Pancreas (tissue), 10 donors: ENCODE results near the gene ANAPC16. TPM values are rescaled to one million over a fixed set of nuclear protein-coding genes. Genes with fewer than 3 reads are reported as not detected.
A peak's percentile ranks its signal among the peaks of the same experiment; 100 is the strongest.

ENCODE experiments used
- ATAC-seq, 4 donors: fragments of 200-7000 bp; cut with Tn5 transposase; one replicate each; pipeline versions ENCODE4 v1.8.0 to v1.9.1; 2020; ENCODE audit warnings: mild to moderate bottlenecking in 4 of 4, moderate library complexity in 4 of 4
- DNase-seq, 6 donors: peaks; one replicate each; pipeline ENCODE4 v3.0.0-alpha.2; 2020
- FAIRE-seq: peaks from 2 replicates; lab custom pipeline; 2012; peaks lifted over from hg19 to GRCh38; lab: Jason Lieb, UNC
- H3K27ac ChIP-seq, 4 donors: fragments of 200-600 bp; sonication (generic); 1 replicate in 3 of 4; 2 replicates in 1 of 4; pipeline versions ENCODE4 v1.5.0 to v1.8.0; 2020
- H3K27me3 ChIP-seq, 4 donors: fragments of 200-600 bp; one replicate each; pipeline ENCODE4 v1.8.0; 2021
- H3K36me3 ChIP-seq, 3 donors: fragments of 200-600 bp; sonication (generic) in 1 of 3; one replicate each; pipeline versions ENCODE4 v1.5.0 to v1.8.0; 2020 to 2021
- H3K4me1 ChIP-seq, 3 donors: fragments of 200-600 bp; one replicate each; pipeline ENCODE4 v1.8.0; 2021
- H3K4me3 ChIP-seq, 4 donors: fragments of 200-600 bp; sonication (generic) in 2 of 4; one replicate each; pipeline versions ENCODE4 v1.5.0 to v1.8.0; 2020 to 2021
- H3K9me3 ChIP-seq, 4 donors: fragments of 200-600 bp; one replicate each; pipeline ENCODE4 v1.8.0; 2021
- WGBS, 2 donors: extraction: QIAGEN DNeasy Blood & Tissue Kit; methylation state at CpG; one replicate each; pipeline ENCODE4 v1.1.7; 2013; 5-methylcytosine and 5-hydroxymethylcytosine counted together
- intact Hi-C, 3 donors: fragments of 100-400 bp; cut with DNase I; formaldehyde crosslinking; loops; one replicate each; pipeline versions ENCODE4 v1.11.1 to v1.14.2; 2022
- polyA plus RNA-seq, 2 donors: library from polyadenylated mRNA; stranded (reverse); fragments of 200-250 nt; gene quantifications; one replicate each; pipeline ENCODE4 v1.2.3, GENCODE V29; 2013
- total RNA-seq, 6 donors: library from RNA; stranded (reverse); fragmentation: NEBNext Ultra II Directional in 4 of 6; extraction: Animal tissue kit (Norgen Biotek cat#: 25700) in 4 of 6; gene quantifications; one replicate each; pipeline versions ENCODE4 v1.2.1 to v1.2.4, GENCODE V29; 2021 to 2023
- TF ChIP-seq, protein P1 (sequence below), 4 donors: fragments of 200-600 bp; sonication (generic) in 3 of 4; IDR thresholded peaks; one replicate each; pipeline versions ENCODE4 v1.5.0 to v1.8.0; 2021; ENCODE audit warnings: antibody characterized with exemption in 4 of 4
- donor health status: healthy with polysubstance abuse.
- donor health status: DM: no; HTN: no; CAD: no; lungs with moderate emphysema.
- donor health status: DM: no; HTN: no; CAD: no.
- donor health status: control.
- donor health status: control.
- donor health status: Bipolar disorder and iron deficiency.
- donor health status: DM: yes; HTN: yes; CAD: no.
- donor health status: DM: no; HTN: no; CAD: no.
- donor health status: DM: no; HTN: no; CAD: no.
- donor health status: DM: yes; HTN: yes; CAD: no.

Gene ANAPC16
- total and polyA plus RNA-seq, 8 donors, result 52.4 to 153 (median 70.0) TPM

DNA sequence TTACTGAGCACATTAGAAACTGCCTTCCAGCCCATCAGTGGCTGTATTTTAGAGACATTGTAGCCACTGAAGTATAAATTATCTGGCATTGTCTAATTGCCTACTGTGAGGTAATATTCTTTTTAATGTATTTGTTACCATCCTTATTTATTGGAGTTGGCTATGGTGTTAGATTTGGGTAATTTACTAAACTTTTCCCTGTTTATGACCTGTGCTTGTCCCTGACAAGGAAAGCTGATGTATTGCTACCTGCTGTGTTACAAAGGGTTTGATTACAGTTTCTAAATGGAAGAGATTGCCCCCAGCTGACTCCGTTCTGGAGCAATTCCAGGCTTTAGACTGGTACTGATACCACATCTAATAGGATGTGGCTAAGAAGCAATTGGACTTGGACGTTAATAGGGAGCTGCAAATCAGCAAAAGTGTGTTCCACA is 12.5 kb downstream of the ANAPC16 start:
- FAIRE-seq, result no peak
- Histone ChIP-seq H3K36me3 (peaks cover 0 to 21% (median 4%) of the 10 kb centered on the region in 3 donors), H3K9me3 (no peaks in the 10 kb centered on the region), H3K27me3 (no peaks in the 10 kb centered on the region), H3K4me3 (no peak overlapping the region), H3K27ac (peak overlapping the region; percentile 47 to 93 (median 82)), H3K4me1 (peaks cover 59 to 83% (median 74%) of the 10 kb centered on the region in 3 donors)
- intact Hi-C loops, result loop anchor here in 1 of 3 donors (10.0 kb wide), 1 partner anchor 96 kb away; no protein-coding TSS in a partner anchor
- TF ChIP-seq, protein P1, sequence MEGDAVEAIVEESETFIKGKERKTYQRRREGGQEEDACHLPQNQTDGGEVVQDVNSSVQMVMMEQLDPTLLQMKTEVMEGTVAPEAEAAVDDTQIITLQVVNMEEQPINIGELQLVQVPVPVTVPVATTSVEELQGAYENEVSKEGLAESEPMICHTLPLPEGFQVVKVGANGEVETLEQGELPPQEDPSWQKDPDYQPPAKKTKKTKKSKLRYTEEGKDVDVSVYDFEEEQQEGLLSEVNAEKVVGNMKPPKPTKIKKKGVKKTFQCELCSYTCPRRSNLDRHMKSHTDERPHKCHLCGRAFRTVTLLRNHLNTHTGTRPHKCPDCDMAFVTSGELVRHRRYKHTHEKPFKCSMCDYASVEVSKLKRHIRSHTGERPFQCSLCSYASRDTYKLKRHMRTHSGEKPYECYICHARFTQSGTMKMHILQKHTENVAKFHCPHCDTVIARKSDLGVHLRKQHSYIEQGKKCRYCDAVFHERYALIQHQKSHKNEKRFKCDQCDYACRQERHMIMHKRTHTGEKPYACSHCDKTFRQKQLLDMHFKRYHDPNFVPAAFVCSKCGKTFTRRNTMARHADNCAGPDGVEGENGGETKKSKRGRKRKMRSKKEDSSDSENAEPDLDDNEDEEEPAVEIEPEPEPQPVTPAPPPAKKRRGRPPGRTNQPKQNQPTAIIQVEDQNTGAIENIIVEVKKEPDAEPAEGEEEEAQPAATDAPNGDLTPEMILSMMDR (IDR thresholded peaks at IDR 0.05), result no peak
- WGBS, 2 donors, result 12 to 15% methylated on average over 2 of the region's 2 CpGs
- ATAC-seq, result peak; percentile 8 to 26 (median 18)
- DNase-seq, result no peak

GRCh38 chr10:72229261-72230251 is 13.7 kb downstream of the ANAPC16 start:
- DNase-seq (peak in 5 of 6 donors; percentile 39 to 74 (median 54)), ATAC-seq (peak; percentile 81 to 90 (median 88)), FAIRE-seq (no peak)
- Histone ChIP-seq H3K27ac (peak overlapping the region; percentile 47 to 93 (median 82)), H3K27me3 (no peaks in the 10 kb centered on the region), H3K4me1 (peaks cover 54 to 83% (median 71%) of the 10 kb centered on the region in 3 donors), H3K9me3 (no peaks in the 10 kb centered on the region), H3K4me3 (no peak overlapping the region), H3K36me3 (peaks cover 6 to 33% (median 8%) of the 10 kb centered on the region in 3 donors)
- WGBS, 2 donors, result 15 to 23% methylated on average over 8 of the region's 8 CpGs
- TF ChIP-seq, protein P1 (IDR thresholded peaks at IDR 0.05), result no peak
- intact Hi-C loops, result loop anchor here in 2 of 3 donors (10.0 kb wide), 2 partner anchors 95 to 105 kb away; no protein-coding TSS in a partner anchor

DNA sequence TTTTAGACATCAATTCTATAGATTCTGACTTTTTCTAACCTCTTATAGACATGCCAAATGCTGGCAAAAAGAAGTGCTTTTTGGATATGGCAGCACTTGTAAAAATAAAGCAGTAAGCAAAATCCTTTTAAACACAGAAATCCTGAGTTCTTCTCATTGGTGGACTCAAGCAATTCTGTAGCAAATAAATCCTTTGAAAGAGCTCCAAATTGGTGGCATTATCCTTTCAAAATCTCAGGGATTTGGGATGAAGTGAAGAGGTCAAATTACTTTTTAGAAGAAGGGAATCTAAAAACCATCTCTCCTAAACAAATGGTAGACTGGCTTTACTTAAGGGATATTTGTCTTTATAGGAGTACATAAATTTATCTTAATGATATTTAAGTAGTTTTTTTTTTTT is 17.8 kb downstream of the ANAPC16 start:
- Histone ChIP-seq H3K4me3 (no peak overlapping the region), H3K36me3 (peaks cover 6 to 43% (median 16%) of the 10 kb centered on the region in 3 donors), H3K4me1 (peaks cover 38 to 61% (median 43%) of the 10 kb centered on the region in 3 donors), H3K9me3 (no peaks in the 10 kb centered on the region), H3K27me3 (no peaks in the 10 kb centered on the region), H3K27ac (peak overlapping the region; percentile 52 to 85 (median 67))
- FAIRE-seq (no peak), ATAC-seq (no peak), DNase-seq (no peak)
- intact Hi-C loops, result loop anchor here in 1 of 3 donors (10.0 kb wide), 1 partner anchor 101 kb away; no protein-coding TSS in a partner anchor
- TF ChIP-seq, protein P1 (IDR thresholded peaks at IDR 0.05), result no peak

GRCh38 chr10:72234560-72235095 is 18.8 kb downstream of the ANAPC16 start:
- intact Hi-C loops, result loop anchor here in 1 of 3 donors (10.0 kb wide), 1 partner anchor 100 kb away; no protein-coding TSS in a partner anchor

More at GRCh38 chr10:72234560-72235095, 18.8 kb downstream of the ANAPC16 start:
- DNase-seq, result peak in 5 of 6 donors; percentile 55 to 87 (median 81)
- no peak for FAIRE-seq
- Histone ChIP-seq H3K4me1 (peaks cover 34 to 55% (median 34%) of the 10 kb centered on the region in 3 donors), H3K27ac (peak overlapping the region; percentile 52 to 85 (median 67)), H3K27me3 (no peaks in the 10 kb centered on the region), H3K36me3 (peaks cover 6 to 43% (median 16%) of the 10 kb centered on the region in 3 donors), H3K9me3 (no peaks in the 10 kb centered on the region), H3K4me3 (no peak overlapping the region)
- 41 to 49% methylated on average over 6 of the region's 6 CpGs for WGBS, 2 donors
- ATAC-seq, result peak; percentile 61 to 82 (median 80)
- TF ChIP-seq, protein P1 (IDR thresholded peaks at IDR 0.05), result no peak
